Skeletal muscle tissue (tissue), 4 donors: ENCODE results near the gene TMEM183A. TPM values are rescaled to one million over a fixed set of nuclear protein-coding genes. Genes with fewer than 3 reads are reported as not detected.

ENCODE experiments used
- H3K27ac ChIP-seq: one replicate; pipeline ENCODE4 v1.7.0; 2013; ENCODE audit warnings: mild to moderate bottlenecking, low read depth, low read length, inconsistent platforms
- H3K27me3 ChIP-seq, 3 donors: one replicate each; pipeline ENCODE4 v1.7.0; 2013; ENCODE audit warnings: low read length in 3 of 3; ENCODE audit not compliant: control insufficient read depth in 3 of 3, insufficient read depth in 3 of 3
- H3K36me3 ChIP-seq, 3 donors: one replicate each; pipeline ENCODE4 v1.7.0; 2013; ENCODE audit warnings: low read length in 3 of 3; ENCODE audit not compliant: control insufficient read depth in 3 of 3, insufficient read depth in 3 of 3
- H3K4me1 ChIP-seq, 3 donors: one replicate each; pipeline ENCODE4 v1.7.0; 2013; ENCODE audit warnings: low read length in 3 of 3, mild to moderate bottlenecking in 3 of 3; ENCODE audit not compliant: control insufficient read depth in 3 of 3, insufficient read depth in 3 of 3
- H3K4me3 ChIP-seq, 3 donors: one replicate each; pipeline ENCODE4 v1.7.0; 2013; ENCODE audit warnings: low read length in 3 of 3
- H3K9ac ChIP-seq, 3 donors: one replicate each; pipeline ENCODE4 v1.7.0; 2013; ENCODE audit warnings: low read length in 3 of 3, mild to moderate bottlenecking in 3 of 3, moderate library complexity in 2 of 3, low read depth in 1 of 3
- H3K9me3 ChIP-seq, 3 donors: one replicate each; pipeline ENCODE4 v1.7.0; 2013; ENCODE audit warnings: low read length in 3 of 3; ENCODE audit not compliant: control insufficient read depth in 3 of 3
- total RNA-seq: library from RNA; depleted of rRNA; stranded (reverse); fragments of >200 nt; gene quantifications from one replicate; pipeline ENCODE4 v1.2.3, GENCODE V29; 2014
- donor health status: Osteomylitis.

Gene TMEM183A
- total RNA-seq, 1 donor from 2014 or later, result 42.3 TPM

DNA sequence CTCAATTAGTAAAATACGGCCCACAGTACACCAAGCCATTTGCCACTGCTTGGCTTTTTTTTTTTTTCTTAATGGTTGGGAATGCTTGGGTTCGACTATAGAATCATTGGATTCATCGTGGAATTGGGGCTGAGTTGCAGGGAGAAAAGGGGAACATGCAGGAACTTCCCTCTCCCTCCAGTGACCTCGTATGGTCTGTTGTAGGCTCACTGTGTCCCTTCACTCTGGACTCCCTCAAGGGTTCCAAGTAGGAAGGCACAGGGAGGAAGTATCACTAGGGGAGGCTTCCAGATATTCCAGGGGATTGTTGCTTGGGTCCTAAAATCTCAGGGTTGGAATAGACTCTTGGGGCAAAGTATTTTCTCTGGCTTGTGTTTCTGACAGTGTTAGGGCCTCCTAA, 43.7 kb downstream of the TMEM183A start:
- Histone ChIP-seq H3K4me3 (no peak overlapping the region), H3K36me3 (peaks cover 7 to 33% (median 26%) of the 10 kb centered on the region in 3 donors), H3K9ac (no peak overlapping the region), H3K27ac (no peak overlapping the region), H3K9me3 (no peaks in the 10 kb centered on the region), H3K27me3 (no peaks in the 10 kb centered on the region), H3K4me1 (peaks cover 8 to 20% (median 14%) of the 10 kb centered on the region in 3 donors)

DNA sequence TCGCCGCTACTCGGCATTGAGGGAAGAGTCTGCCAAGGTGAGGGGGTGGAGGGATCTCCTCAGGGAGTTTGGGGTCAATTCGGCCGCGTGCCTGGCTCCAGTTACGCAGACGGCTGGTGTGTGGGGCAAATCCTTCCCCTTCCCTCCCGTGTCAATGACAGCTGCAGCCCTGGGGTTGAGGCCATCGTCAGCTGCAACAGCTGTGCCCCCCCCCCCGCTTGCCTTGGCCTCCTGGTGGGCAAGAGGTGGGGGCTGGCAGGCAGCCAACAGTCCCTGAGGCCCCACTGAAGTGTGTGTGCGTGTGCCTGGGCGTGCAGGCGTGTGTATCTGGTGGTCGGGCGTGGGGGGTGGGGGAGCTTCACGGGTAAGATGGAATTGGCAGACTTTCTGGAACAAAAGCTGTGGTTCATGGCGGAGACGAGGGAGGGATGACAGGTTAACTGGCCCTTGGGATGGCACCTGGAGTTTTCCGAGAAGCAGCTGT, 44.7 kb downstream of the TMEM183A start:
- Histone ChIP-seq H3K27ac (peak overlapping the region; percentile 15), H3K9me3 (no peaks in the 10 kb centered on the region), H3K4me1 (peaks cover 8 to 16% (median 13%) of the 10 kb centered on the region in 3 donors), H3K4me3 (no peak overlapping the region), H3K9ac (no peak overlapping the region), H3K27me3 (no peaks in the 10 kb centered on the region), H3K36me3 (peaks cover 10 to 35% (median 29%) of the 10 kb centered on the region in 3 donors)

DNA sequence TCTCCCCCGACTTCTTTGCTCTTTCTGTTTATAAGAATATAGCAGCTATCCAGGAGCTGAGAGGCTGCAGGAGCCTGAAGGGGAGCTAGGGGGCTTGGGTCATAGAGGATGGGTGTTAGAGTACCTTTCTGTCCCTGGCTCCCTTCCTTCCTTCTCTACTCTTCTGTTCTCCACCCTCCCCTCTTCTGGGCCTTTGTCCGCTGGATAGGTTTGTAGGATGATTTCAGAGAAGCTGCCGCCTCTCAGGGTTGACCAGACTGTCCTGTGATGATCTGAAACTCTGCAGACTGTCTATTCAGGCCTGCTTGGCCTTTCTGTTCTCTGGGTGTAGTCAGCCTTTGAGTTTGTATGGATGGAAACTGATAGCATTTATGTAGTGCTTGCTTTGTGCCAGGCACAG, 45.4 kb downstream of the TMEM183A start:
- Histone ChIP-seq H3K9ac (no peak overlapping the region), H3K27ac (no peak overlapping the region), H3K36me3 (peaks cover 9 to 39% (median 25%) of the 10 kb centered on the region in 3 donors)

DNA sequence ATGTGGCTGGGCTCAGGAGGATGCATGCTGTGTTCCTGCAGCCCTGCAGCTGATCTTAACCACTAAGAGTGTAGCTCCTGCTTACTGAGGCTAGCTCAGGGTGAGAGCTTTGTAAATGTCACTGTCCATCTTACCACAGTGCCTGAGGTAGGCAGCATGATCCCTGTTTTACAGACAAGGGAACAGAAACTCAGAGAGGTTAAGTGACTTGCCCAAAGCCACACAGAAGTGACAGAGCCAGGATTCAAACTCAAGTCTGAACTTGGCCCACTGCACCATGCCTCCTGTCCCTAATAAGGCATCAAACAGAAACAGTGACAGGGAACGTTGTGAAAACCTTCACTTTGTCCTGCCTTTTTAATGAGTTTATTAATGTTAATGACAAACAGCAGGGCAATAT, 47.0 kb downstream of the TMEM183A start:
- H3K9me3 ChIP-seq, result no peaks in the 10 kb centered on the region
- no peaks in the 10 kb centered on the region for H3K27me3 ChIP-seq
- H3K27ac ChIP-seq, result no peak overlapping the region
- no peak overlapping the region for H3K9ac ChIP-seq
- H3K4me3 ChIP-seq, result no peak overlapping the region
- H3K36me3 ChIP-seq, result peaks cover 9 to 39% (median 19%) of the 10 kb centered on the region in 3 donors
- H3K4me1 ChIP-seq, result peaks cover 8 to 23% (median 11%) of the 10 kb centered on the region in 3 donors

More for the DNA sequence above, 45.4 kb downstream of the TMEM183A start:
- no peak overlapping the region for H3K4me3 ChIP-seq
- no peaks in the 10 kb centered on the region for H3K27me3 ChIP-seq
- peaks cover 8 to 16% (median 11%) of the 10 kb centered on the region in 3 donors for H3K4me1 ChIP-seq
- no peaks in the 10 kb centered on the region for H3K9me3 ChIP-seq

DNA sequence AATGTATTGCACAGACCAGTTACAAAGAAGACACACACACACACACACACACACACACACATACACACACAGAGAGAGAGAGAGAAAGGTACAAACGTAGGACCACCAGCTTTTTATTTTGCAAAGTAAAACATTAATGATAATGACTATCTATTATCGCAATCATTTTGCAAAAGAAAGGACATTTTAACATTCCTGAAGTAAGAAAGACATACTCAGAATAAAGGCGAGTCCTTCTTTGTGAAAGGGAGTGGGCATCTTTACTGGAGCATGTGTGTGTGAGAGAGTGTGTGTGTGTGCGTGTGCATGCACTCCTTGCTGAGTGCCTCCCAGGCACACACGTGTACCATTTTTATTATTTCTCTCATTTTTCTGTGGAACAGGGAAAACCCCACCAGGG, 47.5 kb downstream of the TMEM183A start:
- H3K36me3 ChIP-seq, result peaks cover 9 to 43% (median 18%) of the 10 kb centered on the region in 3 donors

DNA sequence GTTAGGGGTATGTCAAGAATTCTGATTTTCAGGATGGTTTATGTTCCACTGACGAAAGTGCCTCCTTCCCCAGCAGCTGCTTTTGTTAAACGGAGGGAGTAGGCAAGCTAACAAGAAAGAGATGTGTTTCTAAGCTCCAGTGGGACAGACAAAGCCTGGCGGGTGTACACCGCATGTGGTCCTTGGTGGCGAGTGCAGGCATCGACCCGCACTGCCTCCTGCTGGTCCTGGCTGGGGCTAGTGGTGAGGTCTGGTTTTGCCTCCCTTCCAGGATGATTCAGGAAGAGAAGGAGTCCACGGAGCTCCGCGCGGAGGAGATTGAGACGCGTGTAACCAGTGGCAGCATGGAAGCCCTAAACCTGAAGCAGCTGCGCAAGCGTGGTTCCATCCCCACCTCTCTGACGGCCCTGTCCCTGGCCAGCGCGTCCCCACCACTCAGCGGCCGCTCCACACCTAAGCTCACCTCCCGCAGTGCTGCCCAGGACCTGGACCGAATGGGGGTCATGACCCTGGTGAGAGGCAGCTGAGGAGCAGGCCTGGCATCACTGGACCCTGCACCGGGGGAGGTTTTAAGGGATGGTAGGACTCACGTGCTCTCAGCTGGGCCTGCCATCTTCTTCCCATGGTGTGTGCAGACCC, 48.1 kb downstream of the TMEM183A start:
- Histone ChIP-seq H3K27me3 (no peaks in the 10 kb centered on the region), H3K27ac (no peak overlapping the region), H3K36me3 (peaks cover 9 to 45% (median 20%) of the 10 kb centered on the region in 3 donors), H3K9me3 (no peaks in the 10 kb centered on the region), H3K4me1 (peaks cover 8 to 25% (median 11%) of the 10 kb centered on the region in 3 donors), H3K9ac (no peak overlapping the region), H3K4me3 (no peak overlapping the region)

More for the DNA sequence above, 47.5 kb downstream of the TMEM183A start:
- Histone ChIP-seq H3K27ac (no peak overlapping the region), H3K27me3 (no peaks in the 10 kb centered on the region), H3K9ac (no peak overlapping the region), H3K4me3 (no peak overlapping the region), H3K9me3 (no peaks in the 10 kb centered on the region), H3K4me1 (peaks cover 8 to 25% (median 11%) of the 10 kb centered on the region in 3 donors)

DNA sequence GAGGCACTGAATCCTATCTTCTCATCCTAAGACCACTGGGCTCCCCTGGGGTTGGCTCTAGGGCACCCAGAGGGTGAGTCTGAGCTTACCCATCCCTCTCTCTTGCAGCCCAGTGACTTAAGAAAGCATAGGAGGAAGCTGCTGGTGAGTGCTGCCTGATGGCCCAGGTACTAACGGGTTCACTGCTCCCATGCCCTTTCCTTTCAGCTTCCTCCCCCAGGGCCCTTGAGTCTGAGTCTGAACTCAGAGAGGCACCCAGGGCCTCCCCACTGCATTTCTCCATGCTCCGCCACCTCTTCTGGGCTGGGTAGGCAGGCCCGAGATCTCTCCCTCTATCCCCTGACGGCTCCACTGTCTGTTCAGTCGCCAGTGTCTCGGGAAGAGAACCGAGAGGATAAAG, 48.8 kb downstream of the TMEM183A start:
- Histone ChIP-seq H3K36me3 (peaks cover 12 to 49% (median 21%) of the 10 kb centered on the region in 3 donors), H3K27me3 (no peaks in the 10 kb centered on the region), H3K9me3 (no peaks in the 10 kb centered on the region)

DNA sequence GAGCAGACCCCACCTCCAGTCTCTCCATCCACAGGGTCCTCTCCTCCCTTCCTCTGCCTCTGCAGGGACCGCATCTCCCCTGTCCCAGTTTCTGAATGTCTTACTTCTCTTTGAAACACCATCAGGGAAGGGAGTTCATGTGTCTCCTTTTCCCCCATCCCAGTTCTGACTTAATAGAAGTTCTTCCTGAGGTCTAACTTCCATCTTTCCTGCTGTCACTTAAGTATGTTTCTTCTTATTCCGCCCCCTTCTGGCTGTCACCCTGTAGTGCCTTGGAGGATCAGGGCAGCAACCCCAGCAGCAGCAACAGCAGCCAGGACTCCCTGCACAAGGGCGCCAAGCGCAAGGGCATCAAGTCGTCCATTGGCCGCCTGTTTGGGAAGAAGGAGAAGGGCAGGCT, 49.3 kb downstream of the TMEM183A start:
- no peak overlapping the region for H3K9ac ChIP-seq
- peaks cover 15 to 51% (median 21%) of the 10 kb centered on the region in 3 donors for H3K36me3 ChIP-seq
- no peaks in the 10 kb centered on the region for H3K9me3 ChIP-seq
- H3K4me1 ChIP-seq, result peaks cover 6 to 18% (median 8%) of the 10 kb centered on the region in 3 donors
- no peak overlapping the region for H3K4me3 ChIP-seq
- no peaks in the 10 kb centered on the region for H3K27me3 ChIP-seq
- no peak overlapping the region for H3K27ac ChIP-seq

More for the DNA sequence above, 48.8 kb downstream of the TMEM183A start:
- Histone ChIP-seq H3K4me3 (no peak overlapping the region), H3K4me1 (peaks cover 8 to 23% (median 11%) of the 10 kb centered on the region in 3 donors), H3K27ac (no peak overlapping the region), H3K9ac (no peak overlapping the region)

DNA sequence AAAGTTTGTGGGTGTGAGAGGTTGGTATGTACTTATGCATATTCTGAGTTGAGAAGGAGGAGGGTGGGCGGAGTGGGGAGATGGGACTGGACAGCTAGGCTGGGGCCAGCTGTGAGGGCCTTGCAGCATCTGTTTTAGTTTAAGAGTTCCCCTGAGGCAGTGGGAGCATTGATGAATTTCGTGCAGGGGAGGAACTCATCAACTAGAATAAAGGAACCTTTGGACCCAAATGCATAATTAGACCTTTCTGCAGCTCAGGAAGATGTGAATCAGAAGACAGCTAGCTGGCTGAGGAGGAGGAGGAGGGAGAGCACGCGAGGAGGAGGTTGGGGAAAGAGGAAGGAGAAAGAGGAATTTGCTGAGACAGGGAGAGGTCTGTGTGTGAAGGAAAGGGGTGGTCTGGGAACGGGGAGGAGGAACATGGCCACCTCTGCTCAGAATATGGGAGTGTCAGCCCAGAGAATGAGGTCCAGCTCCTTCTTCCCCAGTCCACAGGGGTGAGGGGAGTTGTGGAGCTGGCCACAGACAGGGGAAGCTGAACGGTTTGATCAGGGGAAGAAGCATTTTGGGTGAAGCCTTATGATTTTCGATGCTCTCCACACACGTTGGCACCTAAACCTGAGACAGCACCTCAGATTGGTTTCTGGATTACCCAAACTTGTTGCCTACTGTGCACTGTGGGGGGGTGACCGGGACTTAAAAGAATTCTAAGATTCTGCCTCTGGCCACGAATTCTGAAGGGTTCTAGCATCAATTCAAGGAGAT, 50.9 kb downstream of the TMEM183A start:
- no peaks in the 10 kb centered on the region for H3K27me3 ChIP-seq
- no peak overlapping the region for H3K27ac ChIP-seq
- no peak overlapping the region for H3K9ac ChIP-seq
- H3K4me1 ChIP-seq, result peaks cover 0 to 9% (median 0%) of the 10 kb centered on the region in 3 donors
- no peak overlapping the region for H3K4me3 ChIP-seq
- peaks cover 15 to 56% (median 21%) of the 10 kb centered on the region in 3 donors for H3K36me3 ChIP-seq
- no peaks in the 10 kb centered on the region for H3K9me3 ChIP-seq

DNA sequence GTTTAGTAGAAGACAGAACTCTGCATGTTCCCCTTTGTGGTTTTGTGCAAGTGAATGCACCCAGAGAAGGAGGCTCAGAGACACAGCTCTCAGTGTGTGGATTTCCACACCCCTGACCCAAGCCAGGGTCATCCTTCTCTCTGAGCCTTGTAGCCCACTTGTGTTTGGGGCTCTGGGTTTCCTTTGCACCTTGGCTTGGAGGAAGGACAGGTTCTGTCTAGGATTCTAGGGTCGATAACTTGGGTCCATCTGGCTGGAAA, 51.4 kb downstream of the TMEM183A start:
- no peak overlapping the region for H3K27ac ChIP-seq
- H3K9ac ChIP-seq, result no peak overlapping the region
- H3K27me3 ChIP-seq, result no peaks in the 10 kb centered on the region
- no peak overlapping the region for H3K4me3 ChIP-seq
- H3K9me3 ChIP-seq, result no peaks in the 10 kb centered on the region
- H3K4me1 ChIP-seq, result peaks cover 0 to 9% (median 0%) of the 10 kb centered on the region in 3 donors
- H3K36me3 ChIP-seq, result peaks cover 15 to 55% (median 21%) of the 10 kb centered on the region in 3 donors
